ENCODE data around the gene COL4A2.

The COL4A2 gene

DNA sequence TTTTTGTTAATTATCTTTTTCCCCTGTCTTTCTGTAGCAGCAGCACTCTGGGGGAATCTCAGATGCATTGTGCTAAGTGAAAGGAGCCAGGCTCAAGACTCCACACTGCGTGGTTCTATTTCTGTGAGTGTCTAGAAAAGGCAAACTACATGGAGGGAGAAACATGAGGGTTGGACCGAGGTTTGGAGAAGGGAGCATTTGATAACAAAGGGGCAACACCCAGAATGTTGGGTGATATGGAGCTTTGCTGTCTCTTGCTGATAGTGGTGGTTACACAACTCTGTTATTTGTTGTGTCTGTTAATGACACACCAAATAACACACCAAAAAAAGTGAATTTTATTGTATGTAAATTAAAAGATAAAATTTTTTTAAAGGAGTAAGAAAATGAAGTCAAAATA is 107.8 kb downstream of the COL4A2 start:
- Histone ChIP-seq H3K9ac (no peak overlapping the region), H3K4me1 (peaks cover 0 to 65% (median 48%) of the 10 kb centered on the region in 10 experiments; a peak in 17 of 20 replicates), H4K20me1 (peaks cover 0 to 9% (median 0%) of the 10 kb centered on the region in 11 experiments; a peak in 4 of 22 replicates), H3K36me3 (no peaks in the 10 kb centered on the region), H3K4me3 (no peak overlapping the region), H3K9me3 (replicated peaks in 1 of 11) (peaks cover 0 to 3% (median 0%) of the 10 kb centered on the region in 11 experiments; a peak in 2 of 22 replicates), H3K27me3 (peaks cover 6 to 88% (median 25%) of the 10 kb centered on the region in 11 experiments; a peak in 20 of 22 replicates), H3K4me2 (no peak overlapping the region), H3K27ac (no peak overlapping the region)
- no peak for TF ChIP-seq Cebpa-rat (IDR thresholded peaks at IDR 0.05)

DNA sequence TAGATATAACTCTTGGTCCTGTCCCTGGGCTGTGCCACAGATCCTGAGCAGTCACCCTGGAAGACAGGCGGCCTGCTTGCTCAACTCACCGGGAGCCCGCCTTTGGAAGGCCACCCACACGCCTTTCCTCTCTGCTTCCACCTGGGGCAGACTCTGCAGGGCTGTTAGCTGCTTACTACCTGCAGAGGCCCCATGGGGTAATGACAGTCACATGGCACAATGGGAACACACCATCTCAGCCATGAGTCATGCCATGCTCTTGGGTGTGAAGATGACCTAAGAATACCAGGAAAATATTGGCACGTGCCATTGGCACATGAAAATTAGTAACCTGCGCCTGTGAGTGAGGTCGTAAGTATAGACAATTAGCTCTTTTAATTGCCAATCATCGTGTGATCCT is 108.6 kb downstream of the COL4A2 start:
- Histone ChIP-seq H3K4me3 (no peak overlapping the region), H3K27me3 (peaks cover 13 to 88% (median 32%) of the 10 kb centered on the region in 11 experiments; a peak in 21 of 22 replicates), H3K27ac (no peak overlapping the region), H3K9ac (no peak overlapping the region), H3K4me2 (peak overlapping the region in 2 of 11 experiments; percentile 3 to 11; a peak in 1 of 22 replicates), H4K20me1 (peaks cover 0 to 15% (median 0%) of the 10 kb centered on the region in 11 experiments; a peak in 5 of 22 replicates), H3K36me3 (no peaks in the 10 kb centered on the region), H3K4me1 (peaks cover 0 to 65% (median 48%) of the 10 kb centered on the region in 10 experiments; a peak in 17 of 20 replicates), H3K9me3 (replicated peaks in 1 of 11) (peaks cover 0 to 3% (median 0%) of the 10 kb centered on the region in 11 experiments; a peak in 2 of 22 replicates)
- no peak for TF ChIP-seq Cebpa-rat (IDR thresholded peaks at IDR 0.05)

DNA sequence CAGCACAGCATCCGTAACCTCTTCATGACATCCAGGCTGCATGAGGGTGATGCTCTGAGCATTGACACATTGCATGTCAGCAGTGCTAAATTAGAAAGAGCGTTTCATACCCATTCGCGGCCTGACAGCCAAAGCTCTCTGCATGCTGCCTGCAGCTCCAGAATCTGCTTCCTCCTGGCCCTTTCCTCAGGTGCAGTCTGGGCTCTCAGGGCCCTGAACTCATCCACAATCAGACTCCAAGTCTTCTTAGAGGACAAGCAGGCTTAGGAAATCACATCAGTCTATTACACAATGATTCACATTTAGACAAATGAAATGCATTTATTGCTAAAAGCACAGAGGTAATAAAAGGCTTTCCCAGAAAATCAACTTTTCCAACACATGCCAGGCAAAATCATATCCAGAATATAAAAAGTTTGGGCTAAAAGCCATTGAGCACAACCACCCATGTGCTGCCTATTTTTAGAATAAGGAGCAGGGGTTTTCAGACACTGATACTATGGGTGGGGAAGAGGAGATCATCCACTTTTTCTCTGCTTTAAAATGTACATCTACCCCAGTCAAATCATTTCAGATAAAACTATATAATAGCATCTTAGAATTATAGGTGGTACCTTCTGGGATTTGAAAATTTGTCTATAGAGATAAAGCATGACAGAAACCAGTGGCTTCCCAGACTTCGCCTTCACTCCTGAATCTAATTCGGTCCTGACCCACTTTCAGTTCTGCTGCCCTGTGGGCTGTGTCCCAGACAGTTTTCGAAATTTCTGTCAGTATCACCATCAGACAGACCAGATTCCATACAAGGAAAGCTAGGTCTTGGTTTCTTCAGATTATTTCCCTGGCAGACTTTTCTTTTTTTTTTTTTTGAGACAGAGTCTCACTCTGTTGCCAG is 109.3 kb downstream of the COL4A2 start:
- Histone ChIP-seq H3K27me3 (peaks cover 18 to 88% (median 39%) of the 10 kb centered on the region in 11 experiments; a peak in 21 of 22 replicates), H4K20me1 (peaks cover 0 to 22% (median 0%) of the 10 kb centered on the region in 11 experiments; a peak in 5 of 22 replicates), H3K27ac (no peak overlapping the region), H3K36me3 (no peaks in the 10 kb centered on the region), H3K4me2 (peak overlapping the region in 8 of 11 experiments; percentile 3 to 43 (median 26); a peak in 9 of 22 replicates), H3K4me1 (peaks cover 5 to 65% (median 48%) of the 10 kb centered on the region in 10 experiments; a peak in 19 of 20 replicates), H3K4me3 (no peak overlapping the region), H3K9me3 (replicated peaks in 1 of 11) (peaks cover 0 to 3% (median 0%) of the 10 kb centered on the region in 11 experiments; a peak in 2 of 22 replicates), H3K9ac (no peak overlapping the region)
- TF ChIP-seq Cebpa-rat (IDR thresholded peaks at IDR 0.05) = no peak

DNA sequence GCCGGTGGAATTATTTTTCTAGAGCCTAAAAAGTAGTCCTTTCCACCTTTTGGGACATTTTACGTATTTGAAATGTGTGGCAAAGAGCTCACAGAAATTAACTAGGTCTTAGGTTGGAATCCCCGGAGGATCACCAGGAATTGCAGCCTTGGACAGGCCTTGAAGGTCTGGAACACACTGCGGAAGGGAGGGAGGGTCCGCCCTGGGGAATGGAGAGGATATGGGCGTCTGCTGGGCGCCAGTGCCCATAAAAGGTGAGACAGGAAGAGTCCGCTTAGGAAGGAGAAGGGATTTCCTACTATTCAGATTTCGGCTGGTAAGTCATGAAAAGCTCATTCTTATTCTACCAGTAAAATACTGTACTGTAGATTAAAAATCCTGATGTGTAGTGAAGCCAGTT is 111.9 kb downstream of the COL4A2 start:
- peaks cover 0 to 40% (median 0%) of the 10 kb centered on the region in 11 experiments; a peak in 7 of 22 replicates for H4K20me1 ChIP-seq
- no peaks in the 10 kb centered on the region for H3K36me3 ChIP-seq
- H3K4me2 ChIP-seq = peak overlapping the region in 7 of 11 experiments; percentile 14 to 86 (median 63); a peak in 11 of 22 replicates
- H3K4me3 ChIP-seq = no peak overlapping the region
- peaks cover 14 to 76% (median 58%) of the 10 kb centered on the region in 10 experiments; a peak in 19 of 20 replicates for H3K4me1 ChIP-seq
- no peak overlapping the region for H3K27ac ChIP-seq
- TF ChIP-seq Cebpa-rat (IDR thresholded peaks at IDR 0.05) = no peak
- no peak overlapping the region for H3K9ac ChIP-seq
- H3K9me3 ChIP-seq (replicated peaks in 1 of 11) = peaks cover 0 to 3% (median 0%) of the 10 kb centered on the region in 11 experiments; a peak in 2 of 22 replicates
- H3K27me3 ChIP-seq = peaks cover 26 to 100% (median 53%) of the 10 kb centered on the region in 11 experiments; a peak in 21 of 22 replicates

DNA sequence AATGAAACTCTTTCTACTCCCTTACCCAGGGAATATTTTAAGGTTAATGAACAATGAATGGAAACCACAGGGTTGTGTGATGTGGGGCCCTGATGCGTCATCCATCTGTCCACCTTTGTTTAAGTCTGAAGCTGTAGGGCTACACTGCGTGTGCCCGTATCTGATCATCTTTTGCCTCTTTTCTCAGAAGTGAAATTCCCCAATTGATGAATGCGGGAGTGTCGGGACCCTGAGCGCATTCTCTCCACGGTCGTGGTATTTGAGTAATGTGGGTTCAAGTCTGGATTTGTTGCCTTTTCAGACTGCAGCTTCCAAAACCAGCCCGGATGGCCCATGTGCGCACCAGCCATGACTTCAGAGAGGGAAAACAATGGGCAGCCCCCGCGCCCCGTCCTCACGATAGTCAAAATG is 112.3 kb downstream of the COL4A2 start:
- peaks cover 26 to 100% (median 55%) of the 10 kb centered on the region in 11 experiments; a peak in 21 of 22 replicates for H3K27me3 ChIP-seq
- H3K4me1 ChIP-seq = peaks cover 14 to 76% (median 58%) of the 10 kb centered on the region in 10 experiments; a peak in 19 of 20 replicates
- no peak for TF ChIP-seq Cebpa-rat (IDR thresholded peaks at IDR 0.05)
- H3K4me3 ChIP-seq = no peak overlapping the region
- peaks cover 0 to 3% (median 0%) of the 10 kb centered on the region in 11 experiments; a peak in 2 of 22 replicates for H3K9me3 ChIP-seq (replicated peaks in 1 of 11)
- H3K36me3 ChIP-seq = no peaks in the 10 kb centered on the region
- peak overlapping the region in 6 of 11 experiments; percentile 30 to 86 (median 66); a peak in 12 of 22 replicates for H3K4me2 ChIP-seq
- no peak overlapping the region for H3K9ac ChIP-seq
- no peak overlapping the region for H3K27ac ChIP-seq
- H4K20me1 ChIP-seq = peaks cover 0 to 40% (median 0%) of the 10 kb centered on the region in 11 experiments; a peak in 7 of 22 replicates

DNA sequence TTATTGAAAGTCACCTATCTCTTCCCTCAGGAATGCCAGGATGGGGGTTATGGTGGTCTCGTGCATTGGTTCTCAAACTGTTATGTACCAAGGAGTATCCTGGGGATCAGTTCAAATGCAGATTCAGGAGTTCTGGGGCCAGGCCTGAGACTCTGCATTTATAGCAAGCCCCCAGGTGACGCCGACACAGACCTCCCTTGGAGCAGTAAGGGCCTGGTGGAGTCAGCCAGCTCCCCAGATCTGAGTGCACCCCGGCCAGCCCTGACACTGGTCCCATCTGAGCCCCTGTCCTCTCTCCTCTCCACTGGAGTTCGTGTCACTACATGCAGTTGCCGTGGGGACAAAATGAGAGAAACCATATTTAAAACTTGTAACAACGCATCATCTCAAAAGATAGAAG is 112.9 kb downstream of the COL4A2 start:
- peaks cover 0 to 3% (median 0%) of the 10 kb centered on the region in 11 experiments; a peak in 2 of 22 replicates for H3K9me3 ChIP-seq (replicated peaks in 1 of 11)
- no peak for TF ChIP-seq Cebpa-rat (IDR thresholded peaks at IDR 0.05)
- H3K4me1 ChIP-seq = peaks cover 14 to 76% (median 58%) of the 10 kb centered on the region in 10 experiments; a peak in 19 of 20 replicates
- H3K27me3 ChIP-seq = peaks cover 26 to 100% (median 56%) of the 10 kb centered on the region in 11 experiments; a peak in 21 of 22 replicates
- peak overlapping the region in 6 of 11 experiments; percentile 30 to 86 (median 66); a peak in 10 of 22 replicates for H3K4me2 ChIP-seq
- no peak overlapping the region for H3K9ac ChIP-seq
- no peak overlapping the region for H3K4me3 ChIP-seq
- H4K20me1 ChIP-seq = peaks cover 0 to 43% (median 0%) of the 10 kb centered on the region in 11 experiments; a peak in 7 of 22 replicates
- no peak overlapping the region for H3K27ac ChIP-seq
- H3K36me3 ChIP-seq = no peaks in the 10 kb centered on the region

DNA sequence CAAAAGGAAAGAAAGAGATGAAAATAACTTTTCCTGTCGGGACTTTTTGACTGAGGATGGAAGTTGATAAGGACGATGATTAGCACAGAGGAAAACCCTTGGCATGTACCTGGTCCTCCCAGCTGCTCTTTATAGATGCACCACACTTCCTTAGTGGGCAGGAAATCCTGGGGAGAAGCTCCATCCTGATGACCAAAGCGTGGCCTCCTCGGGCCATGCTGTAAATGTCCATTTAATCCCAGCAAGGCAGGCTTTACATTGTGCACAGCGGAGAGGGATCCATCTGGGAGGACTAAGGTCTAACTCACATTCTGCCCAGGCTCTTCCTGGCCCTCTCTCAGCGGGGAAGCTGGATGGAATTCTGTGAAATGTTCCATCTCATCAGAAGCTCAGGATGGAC is 113.5 kb downstream of the COL4A2 start:
- H3K9me3 ChIP-seq (replicated peaks in 1 of 11) = 0 out of 22 replicates have a peak, but pooled peaks cover 0 to 3% (median 0%) of the 10 kb centered on the region in 11 experiments
- no peaks in the 10 kb centered on the region for H3K36me3 ChIP-seq
- peaks cover 0 to 50% (median 0%) of the 10 kb centered on the region in 11 experiments; a peak in 7 of 22 replicates for H4K20me1 ChIP-seq
- no peak for TF ChIP-seq Cebpa-rat (IDR thresholded peaks at IDR 0.05)
- no peak overlapping the region for H3K4me3 ChIP-seq
- peaks cover 26 to 100% (median 60%) of the 10 kb centered on the region in 11 experiments; a peak in 21 of 22 replicates for H3K27me3 ChIP-seq
- peaks cover 14 to 75% (median 58%) of the 10 kb centered on the region in 10 experiments; a peak in 19 of 20 replicates for H3K4me1 ChIP-seq
- H3K27ac ChIP-seq = no peak overlapping the region
- H3K4me2 ChIP-seq = peak overlapping the region in 8 of 11 experiments; percentile 54 to 86 (median 69); a peak in 15 of 22 replicates
- H3K9ac ChIP-seq = no peak overlapping the region

DNA sequence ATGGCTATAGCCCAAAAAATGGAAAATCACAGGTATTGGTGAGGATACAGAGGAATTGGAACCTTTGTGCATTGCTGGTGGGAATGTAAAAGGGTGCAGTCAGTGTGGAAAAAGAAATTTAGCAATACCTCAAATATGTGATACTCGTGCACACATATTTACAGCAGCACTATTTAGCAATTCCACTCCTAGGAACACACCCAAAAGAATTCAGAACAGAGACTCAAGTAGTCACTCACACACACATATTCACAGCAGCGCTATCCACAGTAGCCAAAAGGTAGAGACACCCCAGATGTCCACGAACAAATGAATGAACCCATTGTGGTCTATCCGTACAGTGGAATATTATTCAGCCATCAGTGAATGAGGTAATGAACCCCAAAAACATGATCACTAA is 114.0 kb downstream of the COL4A2 start:
- Histone ChIP-seq H3K4me3 (peak overlapping the region in 1 of 10 experiments; percentile 6; a peak in 1 of 20 replicates), H4K20me1 (peaks cover 0 to 53% (median 0%) of the 10 kb centered on the region in 11 experiments; a peak in 7 of 22 replicates), H3K36me3 (no peaks in the 10 kb centered on the region), H3K9ac (no peak overlapping the region), H3K4me1 (peaks cover 14 to 70% (median 58%) of the 10 kb centered on the region in 10 experiments; a peak in 19 of 20 replicates), H3K27ac (0 out of 22 replicates have a peak overlapping the region, but pooled peaks of 1 of the 11 experiments have one; percentile 8), H3K4me2 (peak overlapping the region; percentile 29 to 86 (median 63); a peak in 21 of 22 replicates), H3K9me3 (replicated peaks in 1 of 11) (0 out of 22 replicates have a peak, but pooled peaks cover 0 to 3% (median 0%) of the 10 kb centered on the region in 11 experiments), H3K27me3 (peaks cover 26 to 100% (median 60%) of the 10 kb centered on the region in 11 experiments; a peak in 21 of 22 replicates)
- no peak for TF ChIP-seq Cebpa-rat (IDR thresholded peaks at IDR 0.05)
